OCI-LY1 (cell line): Measurements from ENCODE around the gene USP40.

Experiments
- CTCF ChIP-seq: fragments of 200-600 bp; sonication (generic), shearing (Covaris generic); IDR thresholded peaks from 2 replicates; pipeline ENCODE4 v1.5.1; 2017; ENCODE audit warnings: mild to moderate bottlenecking, antibody characterized with exemption, low read length, moderate library complexity, mixed read lengths
- EZH2 ChIP-seq: fragments of 200-600 bp; sonication (generic), shearing (Covaris generic); IDR thresholded peaks from 2 replicates; pipeline ENCODE4 v1.8.0; 2017; ENCODE audit warnings: borderline replicate concordance, mixed run types, mild to moderate bottlenecking, antibody characterized with exemption, low read length, moderate library complexity, mixed read lengths

- no peak for TF ChIP-seq CTCF
- no peak for TF ChIP-seq EZH2
Measured at GRCh38 chr2:233440714-233441113, 125.9 kb downstream of the USP40 start.
